Adipose tissue (tissue), 3 donors: ENCODE results near the gene PAQR5. TPM values are rescaled to one million over a fixed set of nuclear protein-coding genes. Genes with fewer than 3 reads are reported as not detected.
"Not testable (repeated sequence)": the region's sequence is repeated elsewhere in the genome, so short reads cannot be mapped to it uniquely, and the experiment has no call there.

Experiments
- H3K27ac ChIP-seq: one replicate; pipeline ENCODE4 v1.5.1; 2013; ENCODE audit warnings: low read depth, low read length
- WGBS, 3 donors: extraction: QIAGEN DNeasy Blood & Tissue Kit; methylation state at CpG; one replicate each; pipeline ENCODE4 v1.1.7; 2013; 5-methylcytosine and 5-hydroxymethylcytosine counted together
- polyA plus RNA-seq, 3 donors: library from polyadenylated mRNA; stranded (reverse); fragments of 200-250 nt; gene quantifications; one replicate each; pipeline ENCODE4 v1.2.3, GENCODE V29; 2013
- donor health status: healthy with polysubstance abuse.
- donor health status: Bipolar disorder and iron deficiency.
- donor health status: healthy.

Gene PAQR5
- polyA plus RNA-seq, 3 donors = 0.11 to 2.5 (median 0.43) TPM

DNA sequence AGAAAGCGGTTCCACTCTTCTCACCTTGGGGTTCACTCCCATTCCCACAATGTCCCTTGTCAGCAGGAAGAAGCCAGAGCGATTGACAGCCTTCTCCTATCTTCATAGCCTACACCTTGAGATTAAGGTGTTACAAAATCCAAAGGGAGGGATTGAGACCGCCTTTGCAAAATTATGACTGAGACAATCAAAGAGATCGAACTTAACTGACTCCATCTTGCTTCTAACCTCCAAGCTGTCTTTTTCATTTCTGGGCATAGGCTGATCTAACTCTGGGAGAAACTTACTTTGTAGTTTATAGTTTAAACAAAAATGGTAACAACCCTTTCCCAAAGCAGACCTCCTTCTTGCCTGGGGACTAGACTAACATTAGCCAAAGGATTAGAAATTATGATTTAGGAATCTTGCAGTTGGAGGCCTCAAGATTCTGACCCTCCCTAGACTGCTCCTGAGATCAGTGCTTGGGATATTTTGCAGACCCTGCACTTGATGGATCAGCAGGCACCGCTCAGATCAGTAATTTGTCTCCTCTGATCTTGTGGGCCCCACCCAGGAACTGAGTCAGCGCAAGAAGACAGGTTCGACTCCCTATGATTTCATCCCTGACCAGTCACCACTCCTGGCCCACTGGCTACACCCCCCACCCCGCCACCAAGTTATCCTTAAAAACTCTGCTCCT lies 40.0 kb downstream of the PAQR5 start:
- WGBS, 3 donors = 79 to 90% (median 82%) methylated on average over 8 of the region's 8 CpGs
- no peak overlapping the region for H3K27ac ChIP-seq

DNA sequence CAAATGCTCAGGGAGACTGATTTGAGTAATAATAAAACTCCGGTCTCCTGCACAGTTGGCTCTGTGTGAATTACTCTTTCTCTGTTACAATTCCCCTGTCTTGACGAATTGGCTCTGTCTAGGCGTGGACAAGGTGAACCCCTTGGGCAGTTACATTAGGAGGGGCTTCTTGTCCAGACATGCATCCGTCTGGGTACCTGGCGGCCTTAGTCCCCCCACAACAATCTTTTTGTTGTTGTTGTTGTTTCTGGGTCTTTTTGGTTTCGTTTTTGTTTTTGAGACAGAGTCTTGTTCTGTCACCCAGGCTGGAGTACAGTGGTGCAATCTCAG lies 40.5 kb downstream of the PAQR5 start:
- H3K27ac ChIP-seq = not testable (repeated sequence)
- 89 to 94% (median 90%) methylated on average over 6 of the region's 6 CpGs for WGBS, 3 donors

DNA sequence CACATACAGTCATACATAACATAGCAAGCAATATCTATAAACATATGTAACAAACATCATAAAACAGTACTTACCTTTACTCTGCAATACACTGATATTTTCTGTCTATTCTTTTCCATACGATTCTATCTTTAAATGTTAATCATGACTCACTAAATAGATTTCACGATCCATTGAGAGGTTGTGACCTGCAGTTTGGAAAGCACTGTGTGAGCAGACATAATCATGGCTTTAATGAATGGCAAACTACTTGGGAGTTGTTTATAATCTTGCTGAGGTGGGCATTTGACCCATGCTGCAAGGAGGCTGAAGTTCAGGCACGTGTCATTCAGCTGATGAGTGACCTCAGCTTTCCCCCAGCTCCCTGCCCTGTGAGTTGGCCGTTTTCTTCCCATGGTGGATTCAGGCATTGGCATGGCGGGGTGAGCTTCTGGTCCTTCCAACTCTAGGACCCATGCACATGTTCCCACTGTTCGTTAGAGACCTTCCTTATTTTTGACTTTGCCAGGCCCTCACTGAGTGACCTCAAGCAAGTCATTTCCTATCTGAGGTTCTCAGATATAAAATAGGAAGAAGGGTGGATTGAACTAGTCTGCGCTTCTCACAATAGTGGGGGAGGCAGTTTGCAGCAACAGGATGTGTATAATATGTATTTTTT lies 41.7 kb downstream of the PAQR5 start:
- H3K27ac ChIP-seq = no peak overlapping the region
- WGBS, 3 donors = 59 to 74% (median 60%) methylated on average over 7 of the region's 7 CpGs

DNA sequence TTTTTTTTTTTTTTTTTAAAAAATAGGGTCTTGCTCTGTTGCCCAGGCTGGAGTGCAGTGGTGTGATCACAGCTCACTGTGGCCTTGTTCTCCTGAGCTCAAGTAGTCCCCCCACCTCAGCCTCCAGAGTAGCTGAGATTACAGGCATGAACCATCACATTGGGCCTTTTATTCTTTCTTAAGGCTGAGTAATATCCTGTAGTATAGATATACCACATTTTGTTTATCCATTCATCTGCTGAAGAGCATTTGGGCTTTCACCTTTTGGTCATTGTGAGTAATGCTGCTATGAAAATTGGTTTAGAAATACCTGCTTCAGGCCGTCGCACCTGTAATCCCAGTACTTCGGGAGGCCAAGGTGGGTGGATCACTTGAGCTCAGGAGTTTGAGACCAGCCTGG lies 42.6 kb downstream of the PAQR5 start:
- WGBS, 3 donors = 95 to 99% (median 97%) methylated on average over 3 of the region's 3 CpGs

DNA sequence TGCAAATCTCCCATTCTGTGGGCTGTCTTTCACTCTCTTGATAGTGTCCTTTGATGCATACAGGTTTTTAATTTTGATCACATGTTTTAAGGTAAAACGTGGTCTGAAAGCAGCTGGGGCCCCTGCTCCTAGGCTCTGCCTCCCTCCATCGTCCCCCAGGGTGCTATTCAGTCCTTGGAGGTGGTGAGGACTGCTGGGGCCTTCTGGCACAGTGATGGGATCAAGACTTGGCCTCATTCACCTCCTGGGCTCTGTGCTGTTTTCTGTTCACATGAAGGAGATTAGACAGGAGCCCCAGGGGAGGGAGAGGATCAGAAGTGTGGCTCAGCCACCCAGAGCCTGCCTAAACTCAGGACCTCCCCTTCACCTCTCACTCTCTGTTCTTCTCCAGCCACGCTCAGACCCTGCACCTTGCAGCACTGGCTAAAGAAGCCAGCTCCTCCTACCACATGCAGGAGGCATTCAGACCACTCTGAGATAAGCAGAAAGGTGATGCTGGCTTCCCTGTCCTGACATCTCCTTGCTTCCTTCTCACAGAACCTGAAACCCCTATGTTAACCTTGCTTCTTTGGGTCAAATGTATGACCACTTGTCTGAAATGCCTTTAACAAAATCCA lies 43.9 kb downstream of the PAQR5 start:
- 68 to 82% (median 75%) methylated on average over 3 of the region's 3 CpGs for WGBS, 3 donors

More for the DNA sequence above, 42.6 kb downstream of the PAQR5 start:
- no peak overlapping the region for H3K27ac ChIP-seq

DNA sequence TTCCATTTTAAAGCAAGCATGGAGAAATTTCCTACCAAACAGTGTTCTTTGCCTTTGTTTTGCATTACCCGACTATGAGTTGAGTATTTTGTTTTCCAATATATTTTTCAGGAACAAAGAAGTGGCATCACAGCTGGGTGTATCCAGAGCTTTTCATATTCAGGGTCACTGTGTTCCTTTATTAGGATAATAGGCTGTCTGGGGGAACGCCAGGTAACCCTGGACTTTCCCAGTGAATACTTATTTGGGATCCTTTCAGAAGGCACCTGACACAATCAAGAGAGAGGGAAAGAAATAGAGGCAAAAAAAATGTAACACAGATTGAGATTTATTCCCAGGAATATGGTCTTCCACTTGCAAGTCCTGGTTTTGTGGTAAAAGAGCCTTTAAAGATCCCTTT lies 44.4 kb downstream of the PAQR5 start:
- no peak overlapping the region for H3K27ac ChIP-seq
- WGBS, 3 donors = 19 to 33% (median 21%) methylated on average over 2 of the region's 2 CpGs

More for the DNA sequence above, 43.9 kb downstream of the PAQR5 start:
- no peak overlapping the region for H3K27ac ChIP-seq

DNA sequence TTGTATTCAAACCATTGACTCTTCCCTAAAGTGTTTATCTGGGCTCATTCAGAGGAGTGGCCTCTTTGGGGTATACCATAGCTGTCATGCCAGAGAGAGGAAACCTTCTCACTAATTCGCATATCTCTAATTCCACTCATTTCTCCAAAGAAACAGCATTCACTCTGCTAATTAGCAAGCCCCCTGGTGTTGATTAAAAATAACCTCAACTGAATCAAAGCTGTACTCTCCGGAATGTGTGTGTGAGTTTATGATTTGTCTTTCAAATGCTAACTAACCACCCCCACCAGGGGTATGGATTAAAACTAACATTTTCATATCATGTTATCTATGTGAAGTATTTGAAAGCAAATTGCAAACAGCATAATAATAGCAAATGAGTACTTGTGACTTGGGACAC lies 45.5 kb downstream of the PAQR5 start:
- 76 to 88% (median 82%) methylated on average over 2 of the region's 2 CpGs for WGBS, 3 donors

DNA sequence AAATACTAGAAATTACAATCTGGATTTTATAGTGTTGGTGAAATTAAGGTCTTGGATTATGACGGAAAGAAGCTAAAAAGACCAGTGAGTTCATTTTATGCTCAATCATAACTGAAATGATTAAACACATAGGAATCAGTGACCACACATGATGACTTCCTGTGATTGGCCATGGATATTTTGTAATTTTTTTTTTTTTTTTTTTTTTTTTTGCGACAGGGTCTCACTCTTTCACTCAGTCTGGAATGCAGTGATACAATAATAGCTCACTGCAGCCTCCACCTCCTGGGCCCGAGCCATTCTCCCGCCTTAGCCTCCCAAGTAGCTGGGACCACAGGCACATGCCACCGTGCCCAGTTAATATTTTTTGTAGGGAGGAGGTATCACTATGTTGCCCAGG lies 47.4 kb downstream of the PAQR5 start:
- WGBS, 3 donors = 81 to 89% (median 85%) methylated on average over 5 of the region's 5 CpGs
- no peak overlapping the region for H3K27ac ChIP-seq

More for the DNA sequence above, 45.5 kb downstream of the PAQR5 start:
- no peak overlapping the region for H3K27ac ChIP-seq

DNA sequence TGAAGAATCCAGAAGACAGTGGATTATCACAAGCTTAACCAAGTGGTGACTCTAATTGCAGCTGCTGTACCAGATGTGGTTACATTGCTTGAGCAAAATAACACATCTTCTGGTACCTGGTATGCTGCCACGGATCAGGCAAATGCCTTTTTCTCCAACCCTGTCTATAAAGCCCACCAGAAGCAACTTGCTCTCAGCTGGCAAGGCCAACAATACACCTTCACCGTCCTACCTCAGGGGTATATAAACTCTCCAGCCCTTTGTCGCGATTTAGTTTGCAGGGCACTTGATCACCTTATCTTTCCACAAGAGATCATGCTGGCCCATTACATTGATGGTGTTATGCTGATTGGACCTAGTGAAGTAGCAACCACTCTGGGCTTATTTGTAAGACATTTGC lies 52.6 kb downstream of the PAQR5 start:
- WGBS, 3 donors = 79 to 97% (median 95%) methylated on average over 4 of the region's 4 CpGs
- H3K27ac ChIP-seq = no peak overlapping the region

DNA sequence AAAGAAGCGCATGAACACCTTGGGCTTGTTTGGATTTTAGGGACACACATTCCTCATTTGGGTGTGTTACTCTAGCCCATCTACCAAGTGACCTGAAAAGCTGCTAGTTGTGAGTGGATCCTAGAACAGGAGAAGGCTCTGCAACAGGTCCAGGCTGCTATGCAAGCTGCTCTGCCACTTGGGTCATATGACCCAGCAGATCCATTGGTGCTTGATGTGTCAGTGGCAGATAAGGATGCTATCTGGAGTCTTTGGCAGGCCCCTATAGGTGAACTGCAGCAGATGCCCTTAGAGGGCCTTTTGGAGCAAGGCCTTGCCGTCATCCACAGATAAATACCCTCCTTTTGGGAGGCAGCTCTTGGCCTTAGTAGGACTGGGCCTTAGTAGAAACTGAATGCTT lies 53.2 kb downstream of the PAQR5 start:
- WGBS, 3 donors = 91 to 94% (median 93%) methylated on average over 2 of the region's 2 CpGs
- no peak overlapping the region for H3K27ac ChIP-seq

DNA sequence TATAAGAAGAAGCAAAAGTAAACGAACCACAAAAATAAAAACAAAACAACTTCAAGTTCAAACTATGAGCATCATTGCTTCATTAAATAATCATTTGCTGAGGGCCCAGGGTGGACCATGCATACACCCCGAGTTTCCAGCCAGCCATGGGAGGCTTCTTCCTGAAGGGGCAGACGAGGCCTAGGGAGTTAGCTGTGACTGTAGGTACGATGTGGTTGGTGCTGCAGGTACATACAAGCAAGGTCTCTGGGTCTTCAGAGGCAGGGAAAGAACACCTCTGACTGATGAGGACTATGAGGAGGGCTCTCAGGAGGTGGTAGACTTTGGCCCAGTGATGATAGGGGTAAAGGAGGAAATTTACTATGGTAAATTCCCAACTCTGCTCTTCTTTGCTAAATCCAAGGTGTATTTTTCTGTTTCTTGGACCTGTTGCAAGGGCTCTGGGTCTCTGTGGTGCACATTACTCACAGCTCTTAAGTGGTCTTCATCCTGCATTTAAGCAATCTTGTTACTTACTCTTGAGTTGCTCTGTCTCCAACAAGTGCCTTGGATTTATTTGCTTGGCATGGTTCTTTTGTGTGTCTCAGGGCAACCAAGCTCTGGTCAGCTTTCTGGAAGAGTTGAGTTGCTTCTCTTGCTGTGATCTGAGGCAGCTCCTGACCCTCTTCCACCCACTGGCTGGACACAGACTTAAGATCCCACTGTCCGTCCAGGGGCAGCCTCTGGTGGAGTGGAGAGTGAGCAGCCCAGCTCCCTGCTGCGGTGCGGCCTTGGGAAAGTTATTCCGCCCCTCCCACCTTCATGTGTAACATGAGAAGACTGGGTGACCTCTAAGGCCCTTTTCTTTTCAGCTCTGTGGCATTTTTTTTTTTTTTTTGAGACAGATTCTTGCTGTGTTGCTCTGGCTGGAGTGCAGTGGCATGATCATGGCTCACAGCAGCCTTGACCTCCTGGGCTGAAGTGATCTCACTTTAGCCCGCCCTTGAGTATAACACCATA lies 59.4 kb downstream of the PAQR5 start:
- no peak overlapping the region for H3K27ac ChIP-seq
- WGBS, 3 donors = 54 to 81% (median 67%) methylated on average over 9 of the region's 9 CpGs

DNA sequence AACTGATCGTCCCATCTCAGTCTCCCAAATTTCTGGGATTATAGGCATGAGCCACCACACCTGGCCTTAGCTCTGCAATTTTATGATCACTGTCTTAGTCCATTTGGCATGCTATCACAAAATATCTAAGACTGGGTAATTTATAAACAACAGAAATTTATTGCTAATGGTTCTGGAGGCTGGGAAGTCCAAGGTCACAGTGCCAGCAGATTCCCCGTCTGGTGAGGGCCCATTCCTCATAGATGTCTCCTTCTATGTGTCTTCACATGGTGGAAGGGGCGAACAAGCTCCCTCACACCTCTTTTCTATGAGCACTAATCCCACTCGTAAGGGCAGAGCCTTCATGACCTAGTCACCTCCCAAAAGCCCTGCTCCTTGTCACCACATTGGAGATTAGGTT lies 60.1 kb downstream of the PAQR5 start:
- no peak overlapping the region for H3K27ac ChIP-seq
- 90 to 98% (median 97%) methylated on average over 4 of the region's 4 CpGs for WGBS, 3 donors

DNA sequence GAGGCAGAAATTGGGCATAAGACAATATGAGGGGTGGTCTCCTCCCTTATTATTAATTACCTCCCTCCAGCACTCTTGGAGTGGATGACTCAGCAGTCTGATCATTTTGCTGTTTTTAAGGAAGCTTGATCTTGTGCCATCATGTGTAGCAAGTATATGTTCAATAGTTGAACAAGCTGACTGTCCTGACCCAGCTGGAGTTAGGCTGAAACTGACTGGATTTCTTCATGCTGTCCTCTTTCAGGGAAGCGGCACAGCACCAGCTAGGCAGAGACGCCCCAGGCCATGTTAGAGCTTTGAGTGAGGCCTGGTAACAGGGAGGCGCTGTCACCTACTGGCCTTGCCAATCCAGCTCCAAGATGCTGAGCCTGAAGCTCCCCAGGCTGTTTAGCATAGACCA lies 61.0 kb downstream of the PAQR5 start:
- no peak overlapping the region for H3K27ac ChIP-seq
- 76 to 92% (median 91%) methylated on average over 3 of the region's 3 CpGs for WGBS, 3 donors

DNA sequence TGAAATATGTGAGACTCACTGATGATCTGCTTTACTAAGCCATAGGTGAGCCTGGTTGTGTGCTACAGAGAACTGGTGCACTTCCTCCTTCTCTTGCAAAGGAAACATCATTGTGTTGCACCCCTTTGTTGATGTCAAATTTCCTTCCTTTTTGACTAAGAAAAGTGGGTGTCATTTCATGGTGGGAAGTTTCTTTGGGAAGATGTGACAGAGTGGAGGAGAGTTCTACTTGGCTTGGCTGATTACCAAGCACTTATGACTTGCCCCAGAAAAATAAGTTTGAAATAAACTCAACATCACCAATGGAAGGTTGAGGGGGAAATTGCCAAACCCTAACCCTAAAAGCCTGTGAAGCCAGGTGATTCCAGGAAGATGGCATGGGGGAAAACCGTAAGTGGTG lies 61.9 kb downstream of the PAQR5 start:
- 0 to 2% (median 0%) methylated on average over 1 of the region's 1 CpG for WGBS, 3 donors
- no peak overlapping the region for H3K27ac ChIP-seq

DNA sequence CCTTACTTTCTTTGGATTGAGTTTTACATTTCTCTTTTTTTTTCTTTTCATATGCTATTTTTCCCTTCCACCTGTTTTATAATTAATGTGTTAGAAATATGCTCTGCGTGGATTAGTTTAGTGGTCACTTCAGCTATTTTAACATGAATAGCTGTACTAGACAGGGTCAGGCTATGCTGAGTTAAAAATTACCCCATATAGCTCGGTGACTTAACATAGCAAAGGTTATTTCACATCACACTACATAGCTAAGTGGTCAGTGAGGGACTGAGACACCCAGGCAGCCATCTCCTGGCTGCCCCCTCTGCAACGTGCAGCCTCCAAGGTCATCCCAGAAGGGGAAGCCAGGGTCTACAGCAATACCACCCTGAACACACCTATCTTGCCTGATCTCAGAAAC lies 68.5 kb downstream of the PAQR5 start:
- no peak overlapping the region for H3K27ac ChIP-seq
- 51 to 81% (median 78%) methylated on average over 3 of the region's 3 CpGs for WGBS, 3 donors

DNA sequence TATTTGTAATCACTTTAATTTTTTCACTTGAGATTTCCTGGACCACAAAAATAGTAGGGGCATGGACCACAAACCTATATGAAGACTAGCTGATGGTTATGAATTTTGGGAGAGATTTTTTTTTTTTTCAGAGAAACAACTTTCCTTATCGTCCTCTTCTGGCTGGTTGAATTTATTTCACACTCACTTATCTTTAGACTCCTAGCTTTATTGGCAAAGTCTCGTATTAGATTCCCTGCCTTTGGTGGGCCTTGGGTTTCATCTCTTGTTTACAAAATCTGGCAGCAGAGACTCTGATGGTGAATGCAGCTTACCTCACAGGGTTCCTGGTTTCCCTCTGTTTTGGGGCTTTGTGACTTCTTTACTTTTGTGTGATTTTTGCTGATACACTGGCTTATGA lies 70.9 kb downstream of the PAQR5 start:
- WGBS, 3 donors = 85 to 90% (median 88%) methylated on average over 2 of the region's 2 CpGs

DNA sequence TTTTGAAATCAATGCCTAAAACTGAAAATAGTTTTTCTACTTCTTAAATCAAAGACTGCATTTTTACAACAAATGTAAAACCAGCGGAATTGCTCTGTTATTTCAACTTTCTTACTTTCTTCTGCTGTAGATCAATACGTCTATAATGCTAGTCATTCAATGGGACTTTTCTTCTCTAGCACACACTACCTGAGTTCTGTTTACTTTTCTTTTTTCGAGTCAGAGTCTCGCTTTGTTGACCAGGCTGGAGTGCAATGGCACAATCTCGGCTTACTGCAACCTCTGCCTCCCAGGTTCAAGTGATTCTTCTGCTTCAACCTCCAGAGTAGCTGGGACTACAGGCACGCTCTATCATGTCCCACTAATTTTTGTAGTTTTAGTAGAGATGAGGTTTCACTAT lies 74.7 kb downstream of the PAQR5 start:
- no peak overlapping the region for H3K27ac ChIP-seq
- 55 to 94% (median 89%) methylated on average over 6 of the region's 6 CpGs for WGBS, 3 donors

More for the DNA sequence above, 70.9 kb downstream of the PAQR5 start:
- no peak overlapping the region for H3K27ac ChIP-seq

DNA sequence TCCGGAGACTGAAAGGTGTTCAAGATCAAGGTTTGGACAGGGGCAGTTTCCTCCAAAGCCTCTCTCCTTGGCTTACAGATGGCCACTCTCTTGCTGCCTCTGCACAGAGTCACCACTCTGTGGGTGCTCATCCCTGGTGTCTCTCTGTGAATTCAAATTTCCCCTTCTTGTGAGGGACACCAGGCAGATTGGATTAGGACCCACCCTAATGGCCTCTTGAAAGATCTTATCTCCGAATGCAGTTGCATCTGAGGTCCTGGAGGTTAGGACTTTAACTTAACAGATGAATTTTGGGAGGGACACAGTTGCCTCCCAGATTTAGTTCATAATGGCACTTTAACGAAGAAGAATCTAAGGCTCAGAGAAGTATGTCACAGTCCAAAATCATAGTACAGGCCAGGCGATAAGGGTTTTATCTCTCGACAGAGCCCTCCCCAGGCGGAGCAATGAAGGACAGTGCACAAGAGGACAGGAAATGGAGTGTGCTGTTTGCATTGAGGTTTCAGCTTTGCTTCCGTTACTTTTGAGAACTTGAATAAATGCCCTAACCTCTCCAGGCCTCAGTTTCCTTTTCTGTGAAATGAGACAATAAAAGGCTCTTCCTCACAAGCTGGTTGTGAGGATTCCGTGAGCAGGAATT lies 76.6 kb downstream of the PAQR5 start:
- H3K27ac ChIP-seq = no peak overlapping the region
- WGBS, 3 donors = 74 to 80% (median 77%) methylated on average over 8 of the region's 8 CpGs
